Middle frontal gyrus (tissue), 1 donor: ENCODE measurements around the gene INPP5A.
"Not testable (repeated sequence)": the region's sequence is repeated elsewhere in the genome, so short reads cannot be mapped to it uniquely, and the experiment has no call there.

ENCODE experiments used
- DNase-seq: peaks from one replicate; pipeline ENCODE4 v3.0.0-alpha.2; 2015; ENCODE audit warnings: low spot score; ENCODE audit errors: extremely low spot score

Gene INPP5A

DNA sequence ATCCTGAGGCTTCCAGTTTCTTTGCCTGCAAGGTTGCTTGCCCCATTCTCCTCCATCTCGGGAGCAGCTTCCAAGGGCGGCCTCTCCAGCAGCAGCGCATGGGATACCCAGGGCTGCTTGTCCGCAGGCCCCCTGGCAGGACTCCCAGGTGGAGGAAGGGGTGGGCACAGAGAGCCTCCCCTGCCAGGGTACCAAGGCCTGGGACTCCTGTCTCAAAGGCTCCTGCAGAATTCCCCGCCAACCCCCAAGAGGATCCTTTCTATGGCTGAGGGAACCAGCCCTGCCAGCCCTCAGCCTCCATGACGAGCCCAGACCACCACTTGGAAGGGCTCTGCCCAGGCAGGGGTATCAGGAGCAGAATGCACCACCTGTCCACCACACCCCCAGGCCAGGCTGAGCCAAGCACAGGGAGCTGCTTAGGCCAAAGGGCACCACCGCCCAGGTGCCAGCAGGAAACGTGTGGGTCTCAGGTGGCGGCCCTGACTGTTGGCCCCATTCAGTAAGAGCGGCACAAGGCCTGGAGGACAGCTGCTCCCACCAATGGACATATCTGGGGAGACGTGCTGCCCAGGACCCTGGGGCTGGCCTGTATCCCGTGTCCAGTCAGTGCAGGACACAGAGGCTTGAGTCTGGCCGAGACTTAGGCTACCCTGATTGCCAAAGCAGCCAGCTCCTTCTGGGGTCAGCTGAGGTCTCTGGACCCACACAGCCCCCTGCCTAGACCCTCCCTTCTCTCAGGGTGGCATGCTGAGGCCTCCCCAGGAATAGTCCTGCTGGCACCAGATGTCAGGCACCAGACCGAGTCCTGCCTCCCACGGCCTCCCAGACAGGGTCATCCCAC, 33.8 kb upstream of the INPP5A start:
- DNase-seq, result no peak

DNA sequence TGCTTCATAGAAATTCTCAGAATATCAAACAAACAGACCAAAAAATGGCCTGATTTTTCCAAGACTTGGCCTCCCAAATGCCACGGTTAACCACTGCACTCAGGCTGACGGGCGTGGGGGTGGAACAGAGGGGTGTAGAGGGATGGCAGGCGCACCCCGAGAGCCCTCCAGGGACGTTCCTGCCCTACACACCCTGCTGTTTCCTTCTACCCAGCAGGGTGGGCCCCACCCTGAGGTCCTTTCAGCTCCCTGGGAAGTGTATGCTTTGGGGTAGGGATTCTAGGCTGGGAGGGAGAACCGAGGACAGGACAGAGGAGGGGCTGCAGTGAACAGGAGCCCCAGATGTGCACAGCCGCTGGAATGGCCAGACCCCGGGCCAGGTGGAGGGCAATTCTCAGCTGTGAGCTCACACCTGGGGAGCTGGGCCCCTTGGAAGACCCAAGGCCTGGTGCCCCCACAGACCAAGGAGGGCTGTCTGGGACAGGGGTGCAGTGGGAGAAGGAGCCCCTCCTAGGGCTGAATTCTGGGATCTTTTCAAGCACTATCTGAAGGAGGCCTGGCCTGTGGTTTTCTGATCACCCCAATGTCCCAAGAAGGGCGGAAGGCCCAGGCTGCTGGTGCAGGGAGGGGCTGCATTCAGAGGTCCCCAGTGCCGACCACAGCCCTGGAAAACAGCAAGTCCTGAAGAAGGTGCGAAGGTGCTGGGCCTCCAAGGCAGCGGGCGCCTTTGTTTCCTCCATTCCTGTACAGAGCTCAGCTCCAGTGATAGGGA, 32.9 kb upstream of the INPP5A start:
- no peak for DNase-seq

DNA sequence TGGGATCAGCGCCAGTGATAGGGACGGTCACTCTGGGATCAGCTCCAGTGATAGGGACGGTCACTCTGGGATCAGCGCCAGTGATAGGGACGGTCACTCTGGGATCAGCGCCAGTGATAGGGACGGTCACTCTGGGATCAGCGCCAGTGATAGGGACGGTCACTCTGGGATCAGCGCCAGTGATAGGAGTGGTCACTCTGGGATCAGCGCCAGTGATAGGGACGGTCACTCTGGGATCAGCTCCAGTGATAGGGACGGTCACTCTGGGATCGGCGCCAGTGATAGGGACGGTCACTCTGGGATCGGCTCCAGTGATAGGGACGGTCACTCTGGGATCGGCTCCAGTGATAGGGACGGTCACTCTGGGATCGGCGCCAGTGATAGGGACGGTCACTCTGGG, 32.0 kb upstream of the INPP5A start:
- not testable (repeated sequence) for DNase-seq

DNA sequence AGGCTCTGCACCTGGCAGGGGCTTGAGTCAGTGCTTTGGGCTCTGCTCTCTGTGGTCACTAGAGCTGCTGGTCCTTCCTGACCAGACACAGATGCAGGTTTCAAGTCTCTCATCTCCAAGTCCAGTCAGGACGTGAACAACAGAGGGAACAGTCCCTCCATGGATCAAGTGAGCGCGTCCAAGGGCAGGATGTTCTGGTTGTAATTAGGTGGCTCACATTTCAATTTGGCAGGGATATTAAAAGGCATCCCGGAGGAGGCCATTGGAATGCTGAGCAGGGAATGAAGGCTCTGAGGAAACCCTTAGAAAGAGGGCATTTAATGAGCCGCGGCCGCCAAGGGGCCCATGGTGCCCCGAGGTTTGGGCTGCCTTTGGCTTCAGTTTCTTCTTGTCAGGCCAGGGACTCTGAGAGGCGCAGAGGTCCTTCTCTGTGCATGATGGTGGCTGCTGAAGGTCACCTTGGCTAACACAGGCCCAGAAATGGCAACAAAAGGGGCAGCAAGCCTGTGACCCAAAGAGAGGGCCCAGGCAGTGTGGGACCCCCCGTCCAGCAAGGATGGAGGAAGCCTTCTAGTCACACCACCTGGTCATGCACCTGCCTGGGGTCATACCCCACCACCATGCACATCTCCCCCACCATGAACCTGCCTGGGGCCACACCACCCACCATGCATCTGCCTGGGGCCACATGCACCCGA, 30.7 kb upstream of the INPP5A start:
- no peak for DNase-seq

DNA sequence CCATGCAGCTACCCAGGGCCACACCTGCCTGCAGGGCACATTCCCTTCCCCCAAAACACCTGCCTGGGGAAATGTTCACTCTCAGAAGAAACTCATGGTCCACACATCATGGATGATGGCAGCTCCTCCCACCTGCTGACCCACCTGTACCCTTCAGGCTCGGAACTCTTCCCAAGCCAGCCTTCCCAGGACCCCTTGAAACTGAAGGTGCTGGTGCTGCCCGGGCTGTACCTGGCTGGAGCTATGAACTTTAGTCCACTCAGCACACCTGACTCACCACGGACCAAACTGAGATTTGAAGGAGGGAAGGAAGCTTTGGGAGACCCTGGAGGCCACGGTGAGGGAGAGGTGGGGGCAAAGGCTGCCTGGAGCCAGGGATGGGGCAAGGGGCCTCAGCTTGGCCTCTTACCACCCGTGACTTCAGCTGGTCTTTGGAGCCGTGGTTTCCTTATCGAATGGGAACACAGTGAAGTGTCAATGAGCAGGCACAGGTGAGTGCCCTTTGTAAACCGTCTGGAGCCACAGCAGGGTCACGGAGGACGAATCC, 30.1 kb upstream of the INPP5A start:
- no peak for DNase-seq

DNA sequence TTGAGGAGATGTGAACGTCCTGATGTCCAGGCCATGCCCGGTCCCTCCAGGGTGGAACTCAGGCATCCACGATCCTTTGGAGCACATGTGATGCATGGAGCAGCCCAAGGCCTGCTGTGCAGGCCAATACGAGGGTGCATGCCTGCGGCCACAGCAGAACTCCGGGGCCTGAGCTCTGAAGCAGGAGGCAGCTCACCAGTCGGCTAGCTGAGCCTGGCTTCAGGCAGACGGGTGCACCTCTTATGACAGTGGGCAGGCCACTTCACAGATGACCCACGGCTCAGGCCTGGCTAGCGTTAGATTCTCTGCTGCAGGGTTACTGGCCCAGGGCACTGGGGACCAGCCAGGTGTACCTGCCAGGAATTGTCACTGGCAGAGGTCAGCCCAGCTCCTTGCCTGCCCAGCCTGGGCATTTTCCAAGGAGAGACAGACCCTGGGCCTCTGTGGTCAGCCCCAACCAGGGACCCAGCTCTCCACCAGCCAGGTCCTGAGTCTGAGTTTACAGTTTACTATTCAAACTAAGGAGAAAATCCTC, 29.6 kb upstream of the INPP5A start:
- DNase-seq, result no peak

DNA sequence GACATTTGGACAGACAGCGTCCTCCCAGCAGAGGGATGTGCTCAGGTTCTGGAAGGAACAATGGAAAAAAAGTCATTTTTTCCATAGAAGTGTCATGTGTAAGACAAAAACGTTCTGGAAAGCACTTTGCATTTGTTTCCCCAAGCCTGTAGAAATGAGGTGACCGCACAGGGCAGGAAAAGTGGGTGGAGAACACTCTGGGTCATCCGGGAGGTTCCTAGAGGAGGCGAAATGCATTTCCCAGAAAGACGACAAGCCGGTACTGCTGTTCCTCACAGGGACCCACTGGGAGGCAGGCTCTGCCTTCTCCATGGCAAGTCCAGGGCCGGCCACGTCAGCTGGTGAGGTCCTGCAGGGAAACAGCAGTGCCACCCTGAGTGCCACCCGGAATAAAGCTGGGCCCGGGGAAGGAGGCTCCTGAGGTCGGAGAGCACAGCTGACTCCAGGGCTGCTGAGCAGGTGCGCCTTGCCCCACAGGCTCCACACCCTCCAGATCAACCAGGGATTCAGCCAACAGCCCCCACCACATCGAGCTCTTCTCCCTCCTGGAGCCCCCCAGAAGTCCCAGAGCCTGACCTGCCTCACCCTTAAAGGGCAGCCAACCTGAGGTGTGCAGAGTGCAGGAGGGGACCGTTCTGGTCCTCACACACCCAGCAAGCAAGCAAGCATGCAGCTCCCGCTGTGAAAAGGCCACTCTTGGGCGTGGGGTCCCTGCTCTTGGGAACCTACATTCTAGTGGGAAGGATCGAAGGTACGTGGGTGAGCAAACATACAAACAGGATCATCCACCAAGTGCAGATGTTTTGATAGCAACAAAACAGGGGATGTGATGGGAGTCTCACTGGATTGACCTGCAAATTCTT, 28.8 kb upstream of the INPP5A start:
- DNase-seq, result no peak

DNA sequence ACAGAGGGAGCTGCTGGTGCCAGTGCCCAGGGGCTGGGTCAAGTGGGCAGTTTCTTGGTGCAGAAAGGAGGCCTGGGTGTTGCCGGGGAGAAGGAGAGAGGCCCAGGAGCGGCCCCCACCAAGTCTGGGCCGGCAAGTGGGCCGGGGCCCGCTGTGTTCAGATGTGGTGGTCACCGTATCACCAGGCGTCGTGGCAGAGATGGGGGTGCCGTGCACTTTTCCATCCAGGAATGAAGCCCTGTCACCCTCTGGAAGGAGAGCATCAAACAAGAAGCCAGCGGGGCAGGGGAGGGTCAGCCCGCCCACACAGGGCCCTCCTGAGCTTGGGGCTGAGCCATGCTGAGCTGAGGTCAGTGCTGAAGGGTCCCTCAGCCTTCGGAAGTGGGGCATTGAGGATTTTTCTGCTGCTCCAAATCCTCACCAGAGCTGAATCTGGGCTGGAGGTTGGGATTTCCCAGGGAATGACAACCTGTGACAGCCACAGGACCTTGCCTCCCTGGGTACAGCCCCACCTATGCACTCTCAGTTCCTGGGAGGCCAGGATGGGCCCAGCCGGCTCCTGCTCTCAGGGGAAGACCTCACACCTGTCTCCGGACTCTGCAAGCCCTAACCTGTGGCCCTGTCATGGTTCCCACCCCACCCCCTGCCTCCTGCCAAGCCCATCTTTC, 27.9 kb upstream of the INPP5A start:
- DNase-seq, result no peak

DNA sequence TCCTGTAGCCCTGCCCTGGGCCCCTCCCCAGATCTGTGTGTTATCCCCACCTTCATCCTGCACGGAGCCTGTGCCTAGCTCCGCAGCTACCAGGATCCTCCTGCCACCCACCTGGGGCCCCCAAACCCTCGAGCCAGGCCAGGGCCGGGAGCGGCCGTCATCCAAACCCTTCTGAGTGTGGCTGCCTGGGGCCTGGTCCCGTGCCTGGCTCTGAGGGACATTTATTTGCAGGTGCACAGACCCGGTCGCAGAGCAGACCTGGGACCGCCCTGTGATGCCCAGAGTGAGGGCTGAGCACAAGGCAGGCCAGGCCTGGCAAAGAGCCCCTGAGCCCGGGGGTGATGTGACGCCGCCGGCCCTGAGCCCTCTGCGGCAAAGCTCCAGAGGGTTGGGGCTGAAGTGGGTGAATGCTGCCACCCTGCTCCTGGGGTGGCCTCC, 27.4 kb upstream of the INPP5A start:
- no peak for DNase-seq

DNA sequence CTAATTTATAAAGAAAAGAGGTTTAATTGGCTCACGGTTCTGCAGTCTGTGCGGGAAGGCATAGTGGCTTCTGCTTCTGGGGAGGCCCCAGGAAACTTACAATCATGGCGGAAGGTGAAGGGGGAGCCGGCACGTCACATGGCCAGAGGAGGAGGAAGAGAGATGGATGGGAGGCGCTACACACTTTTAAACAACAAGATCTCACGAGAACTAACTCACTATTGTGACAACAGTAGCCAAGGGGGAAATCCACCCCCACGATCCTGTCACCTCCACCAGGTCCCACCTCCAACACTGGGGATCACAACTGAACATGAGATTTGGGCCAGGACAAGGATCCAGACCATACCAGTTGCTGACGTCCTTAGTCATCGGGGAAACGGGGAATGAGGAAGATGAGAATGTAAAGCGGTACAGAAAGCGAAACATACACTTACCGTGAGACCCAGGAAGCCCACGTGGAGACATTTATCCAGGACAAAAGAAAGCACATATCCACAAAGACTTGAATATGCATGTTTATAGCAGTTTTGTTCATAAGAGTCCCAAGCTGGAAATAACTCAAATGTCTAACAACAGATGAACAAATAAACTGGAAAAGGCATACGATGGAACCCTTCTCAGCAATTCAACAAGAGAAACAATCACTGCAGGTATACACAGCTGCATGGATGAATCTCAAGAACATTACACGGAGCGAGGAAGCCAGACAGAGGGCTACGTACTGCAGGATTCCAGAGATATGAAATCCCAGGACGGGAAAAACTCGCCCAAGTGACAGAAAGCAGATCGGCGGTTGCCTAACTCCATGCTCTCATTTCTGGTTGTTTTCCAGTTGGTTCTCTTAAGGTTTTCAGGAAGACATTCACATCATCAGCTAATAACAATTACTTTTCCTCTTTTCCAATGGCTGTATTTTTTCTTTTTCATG, 26.2 kb upstream of the INPP5A start:
- DNase-seq, result no peak

DNA sequence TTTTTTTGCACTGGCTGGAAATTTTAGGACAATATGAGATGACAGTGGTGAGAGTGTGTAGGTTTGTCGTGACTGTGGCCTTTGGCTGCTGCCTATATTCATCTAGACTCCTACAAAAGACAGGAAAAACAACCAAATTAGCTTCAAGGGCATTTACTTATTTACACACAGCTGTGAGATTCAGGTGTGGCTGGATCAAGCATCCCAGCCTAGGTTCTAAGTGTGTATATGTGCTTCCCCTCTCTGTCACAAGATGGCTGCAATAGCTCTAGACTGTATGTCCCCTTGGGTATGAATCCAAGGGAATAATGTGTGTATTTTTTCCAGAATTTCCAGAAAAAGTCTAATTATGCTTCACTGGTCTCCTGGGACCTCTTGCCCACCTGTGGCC, 25.5 kb upstream of the INPP5A start:
- DNase-seq, result no peak

DNA sequence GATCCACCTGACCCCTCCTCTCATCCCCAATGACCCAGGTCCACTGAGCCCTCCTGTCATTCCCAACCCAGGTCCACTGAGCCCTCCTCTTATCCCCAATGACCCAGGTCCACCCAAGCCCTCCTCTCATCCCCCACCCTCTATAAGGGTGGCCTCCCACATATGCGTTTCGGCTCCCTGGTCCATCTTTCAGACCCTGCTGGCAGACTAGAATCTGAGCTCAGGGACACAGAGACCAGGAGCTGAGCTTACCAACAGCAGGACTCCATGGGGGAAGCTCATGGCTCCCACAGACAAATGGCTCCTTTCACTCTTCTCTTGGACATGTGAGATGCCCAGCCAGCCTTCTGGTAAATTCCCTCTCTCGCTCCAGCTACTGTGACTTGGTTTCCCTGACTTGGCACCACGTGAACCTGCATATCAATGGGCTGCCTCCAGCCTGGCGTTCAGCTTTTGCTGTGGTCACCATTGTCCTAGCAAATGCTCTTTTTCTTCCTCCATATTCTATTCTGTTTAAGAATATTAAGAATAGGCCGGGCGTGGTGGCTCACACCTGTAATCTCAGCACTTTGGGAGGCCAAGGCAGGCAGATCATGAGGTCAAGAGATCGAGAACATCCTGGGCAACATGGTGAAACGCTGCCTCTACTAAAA, 24.8 kb upstream of the INPP5A start:
- no peak for DNase-seq

DNA sequence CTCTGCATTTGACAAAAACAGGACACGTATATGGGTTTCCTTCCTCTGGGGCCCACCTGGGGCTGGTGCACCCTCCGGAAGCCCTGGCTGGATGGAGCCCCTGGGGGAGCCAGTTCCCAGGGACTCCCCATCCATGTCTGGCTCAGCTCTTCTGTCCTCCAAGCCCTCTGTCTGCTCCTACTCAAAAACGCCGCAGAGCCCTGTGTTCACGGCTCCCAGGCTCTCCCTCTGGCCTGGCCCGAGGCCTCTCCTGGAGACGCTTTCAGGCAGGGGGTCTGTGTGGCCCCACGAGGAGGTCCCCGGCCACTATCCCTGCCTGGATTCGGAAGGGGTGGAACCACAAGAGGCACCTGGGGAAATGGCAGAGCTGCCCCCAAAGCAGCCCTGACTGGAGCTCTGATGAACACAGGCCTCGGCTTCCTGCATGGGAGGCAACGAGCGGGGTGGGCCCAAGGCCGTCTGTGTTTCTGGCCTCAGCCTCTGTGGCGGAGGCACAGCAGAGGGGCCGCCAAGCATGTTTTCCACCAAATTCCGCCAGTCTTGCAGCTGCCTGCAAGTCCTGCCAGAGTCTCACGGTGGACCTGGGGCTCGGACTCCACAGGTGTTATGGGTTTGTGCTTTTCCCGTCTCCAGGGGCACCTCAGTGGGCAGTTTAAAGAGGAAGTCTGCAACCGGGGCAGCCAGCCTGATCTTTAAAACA, 22.6 kb upstream of the INPP5A start:
- no peak for DNase-seq

DNA sequence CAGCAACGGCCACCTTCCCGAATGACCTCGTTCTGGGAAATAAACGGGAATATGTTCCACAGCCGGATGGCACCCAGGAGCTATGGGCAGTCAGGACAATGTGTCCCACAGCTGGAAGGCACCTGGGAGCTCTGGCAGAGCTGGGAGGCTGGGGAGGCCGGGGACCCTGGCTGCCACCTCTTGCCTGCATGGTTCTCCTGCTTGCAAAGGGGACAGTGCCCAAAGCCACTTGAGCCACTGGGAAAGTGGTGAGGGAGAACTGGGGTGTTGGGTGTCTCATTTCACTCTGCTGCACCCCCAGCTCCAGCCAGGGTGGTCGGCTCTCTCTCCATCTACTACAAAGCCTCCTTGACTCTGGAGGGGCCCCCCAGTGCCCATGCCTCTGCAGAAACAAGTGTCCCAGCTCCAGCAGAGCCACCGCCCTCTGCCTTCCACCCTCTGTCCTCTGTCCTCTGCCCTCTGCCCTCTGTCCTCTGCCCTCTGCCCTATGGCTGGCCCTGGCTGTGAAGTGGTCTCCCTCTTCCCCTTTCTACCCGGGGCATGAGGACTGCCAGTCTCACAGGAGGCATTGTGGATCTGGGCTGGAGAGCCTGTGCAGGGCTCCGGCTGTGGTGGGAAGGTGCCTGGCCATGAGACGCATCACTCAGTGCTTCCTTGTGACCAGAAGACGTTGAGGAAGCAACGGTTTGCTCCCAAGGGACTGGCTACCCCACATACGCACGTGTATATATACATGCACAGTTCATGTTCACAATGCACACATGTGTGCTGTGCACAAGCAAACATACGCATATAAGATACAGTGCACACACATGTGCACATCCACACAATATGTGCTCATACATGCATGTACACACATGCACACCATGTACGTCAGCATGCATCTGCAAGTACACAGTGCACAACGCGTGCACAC, 21.5 kb upstream of the INPP5A start:
- DNase-seq, result no peak

DNA sequence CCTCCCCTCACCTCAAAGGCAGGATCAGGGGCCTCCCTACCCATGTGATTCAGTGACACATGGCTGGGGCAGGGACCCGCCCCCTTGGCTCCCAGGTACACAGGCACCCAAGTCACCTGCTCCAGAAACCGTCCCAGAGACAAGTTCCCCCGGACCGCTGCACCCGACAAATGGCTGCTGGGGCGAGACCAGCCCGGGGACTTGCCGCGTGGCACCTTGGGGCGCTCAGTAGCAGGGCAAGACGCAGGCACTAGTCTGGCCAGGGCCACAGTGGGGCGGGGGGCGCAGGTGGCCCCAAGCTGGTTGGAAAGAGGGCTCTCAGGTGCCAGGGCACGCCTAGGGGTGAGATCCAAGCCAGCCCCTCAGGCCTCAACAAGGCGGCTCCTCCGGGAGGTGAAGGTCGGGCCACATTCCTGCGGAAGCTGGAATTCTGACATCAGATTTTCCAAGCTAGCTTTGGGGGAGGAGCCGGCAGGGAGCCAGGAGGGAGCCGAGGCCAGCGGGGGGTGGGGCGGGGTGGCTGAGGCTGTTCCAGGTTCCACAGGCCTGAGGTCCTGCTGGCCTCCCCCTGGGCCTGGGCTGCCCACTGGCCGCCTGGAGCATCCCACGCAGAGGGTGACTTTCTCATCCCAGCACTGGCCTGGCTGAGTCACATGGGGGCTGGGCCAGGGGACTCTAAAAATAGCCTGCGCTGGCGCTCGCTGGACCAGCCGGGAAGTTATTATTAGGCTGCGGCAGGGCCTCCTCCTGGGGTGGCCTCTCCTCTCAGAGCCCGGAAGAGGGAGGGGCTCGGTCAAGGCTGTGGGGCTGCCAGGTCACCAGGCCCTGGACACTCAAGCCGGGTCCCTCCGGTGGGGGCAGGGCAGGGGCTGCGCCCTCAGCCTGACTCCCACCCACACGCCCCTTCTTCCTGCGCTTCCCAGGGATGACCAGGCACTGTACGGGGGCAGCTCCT, 20.5 kb upstream of the INPP5A start:
- DNase-seq, result no peak
